PC-3 (cell line): ENCODE results near the gene SMPDL3B. TPM values are rescaled to one million over a fixed set of nuclear protein-coding genes. Genes with fewer than 3 reads are reported as not detected.

ENCODE experiments used
- ATAC-seq: fragments of 200-7000 bp; cut with Tn5 transposase; 2 replicates; pipeline ENCODE4 v1.9.1; 2020; ENCODE audit warnings: mild to moderate bottlenecking, moderate library complexity
- BruUV-seq: library from RNA; stranded (reverse); fragments of 400-500 nt; replicated peaks from 2 replicates; lab custom pipeline; 2021; lab: Mats Ljungman, UMichigan
- CTCF ChIA-PET: fragments of 300-600 bp; sonication (Branson Sonifier 250); formaldehyde crosslinking; loops from one replicate; lab custom pipeline; 2022; ENCODE audit warnings: antibody characterized with exemption; lab: Charles Lee
- POLR2A ChIA-PET: fragments of 300-600 bp; sonication (Branson Sonifier 250); formaldehyde crosslinking; loops from one replicate; lab custom pipeline; 2022; ENCODE audit warnings: antibody characterized with exemption; ENCODE audit not compliant: unreplicated experiment; lab: Charles Lee
- DNase-seq: peaks from one replicate; pipeline ENCODE4 v3.0.0-alpha.2; 2015
- H2AFZ ChIP-seq: fragments of 300-600 bp; sonication (generic); 2 replicates; pipeline ENCODE4 v1.6.0; 2016; ENCODE audit warnings: antibody characterized with exemption, low read length
- H3F3A ChIP-seq: fragments of 300-600 bp; sonication (generic); one replicate; pipeline ENCODE4 v1.6.0; 2017; ENCODE audit warnings: antibody characterized with exemption, low read length, control low read depth, mild to moderate bottlenecking; ENCODE audit not compliant: unreplicated experiment
- H3K27ac ChIP-seq: fragments of 300-600 bp; sonication (generic); 2 replicates; pipeline ENCODE4 v1.5.1; 2016; ENCODE audit warnings: mild to moderate bottlenecking, low read length
- H3K27me3 ChIP-seq: fragments of 300-600 bp; sonication (generic); 2 replicates; pipeline ENCODE4 v1.6.1; 2016; ENCODE audit warnings: low read length, mixed read lengths
- H3K36me3 ChIP-seq: fragments of 300-600 bp; sonication (generic); 2 replicates; pipeline ENCODE4 v1.6.1; 2016; ENCODE audit warnings: low read depth, mixed run types, low read length, mixed read lengths
- H3K4me1 ChIP-seq: fragments of 300-600 bp; sonication (generic); 2 replicates; pipeline ENCODE4 v1.5.1; 2016; ENCODE audit warnings: low read length; ENCODE audit not compliant: insufficient read depth
- H3K4me2 ChIP-seq: fragments of 300-600 bp; sonication (generic); 2 replicates; pipeline ENCODE4 v1.6.0; 2016; ENCODE audit warnings: low read length
- H3K4me3 ChIP-seq: fragments of 300-600 bp; sonication (generic); 2 replicates; pipeline ENCODE4 v1.5.1; 2016; ENCODE audit warnings: mild to moderate bottlenecking, low read length, mixed read lengths
- H3K79me2 ChIP-seq: fragments of 300-600 bp; sonication (generic); 2 replicates; pipeline ENCODE4 v1.6.1; 2017; ENCODE audit warnings: low read length, mixed read lengths
- H3K9ac ChIP-seq: fragments of 300-600 bp; sonication (generic); 2 replicates; pipeline ENCODE4 v1.6.0; 2016; ENCODE audit warnings: mild to moderate bottlenecking, low read length
- H3K9me2 ChIP-seq: fragments of 300-600 bp; sonication (generic); replicated peaks from 2 replicates; pipeline ENCODE4 v1.6.1; 2016; ENCODE audit warnings: mixed run types, low read length, mixed read lengths
- H3K9me3 ChIP-seq: fragments of 300-600 bp; sonication (generic); 2 replicates; pipeline ENCODE4 v1.6.1; 2016; ENCODE audit warnings: low read length, mixed read lengths
- H4K20me1 ChIP-seq: fragments of 300-600 bp; sonication (generic); 2 replicates; pipeline ENCODE4 v1.6.1; 2016; ENCODE audit warnings: low read length, mixed read lengths
- EZH2 ChIP-seq: fragments of 300-600 bp; sonication (generic); IDR thresholded peaks from one replicate; pipeline ENCODE4 v1.6.1; 2017; ENCODE audit warnings: antibody characterized with exemption, mild to moderate bottlenecking, low read length; ENCODE audit not compliant: unreplicated experiment
- EZH2phosphoT487 ChIP-seq: fragments of 300-600 bp; sonication (generic); IDR thresholded peaks from 2 replicates; pipeline ENCODE4 v1.6.1; 2018; ENCODE audit warnings: mild to moderate bottlenecking, antibody characterized with exemption, low read length, borderline replicate concordance
- intact Hi-C: fragments of 100-400 bp; cut with micrococcal nuclease; formaldehyde crosslinking; loops from 2 replicates; pipeline ENCODE4 v1.9.0; 2023
- total RNA-seq: library from RNA; depleted of rRNA; stranded (reverse); fragments of >200 nt; gene quantifications from 2 replicates; pipeline ENCODE4 v1.2.3, GENCODE V29; 2014
- TF ChIP-seq, protein P1 (sequence below): fragments of 300-600 bp; sonication (generic); conservative IDR thresholded peaks from 2 replicates; pipeline ENCODE4 v1.5.1; 2017; ENCODE audit warnings: antibody characterized with exemption, low read depth, mild to moderate bottlenecking, low read length

SMPDL3B gene
- total RNA-seq, 1 experiment from 2014 or later, result 19.6 TPM

DNA sequence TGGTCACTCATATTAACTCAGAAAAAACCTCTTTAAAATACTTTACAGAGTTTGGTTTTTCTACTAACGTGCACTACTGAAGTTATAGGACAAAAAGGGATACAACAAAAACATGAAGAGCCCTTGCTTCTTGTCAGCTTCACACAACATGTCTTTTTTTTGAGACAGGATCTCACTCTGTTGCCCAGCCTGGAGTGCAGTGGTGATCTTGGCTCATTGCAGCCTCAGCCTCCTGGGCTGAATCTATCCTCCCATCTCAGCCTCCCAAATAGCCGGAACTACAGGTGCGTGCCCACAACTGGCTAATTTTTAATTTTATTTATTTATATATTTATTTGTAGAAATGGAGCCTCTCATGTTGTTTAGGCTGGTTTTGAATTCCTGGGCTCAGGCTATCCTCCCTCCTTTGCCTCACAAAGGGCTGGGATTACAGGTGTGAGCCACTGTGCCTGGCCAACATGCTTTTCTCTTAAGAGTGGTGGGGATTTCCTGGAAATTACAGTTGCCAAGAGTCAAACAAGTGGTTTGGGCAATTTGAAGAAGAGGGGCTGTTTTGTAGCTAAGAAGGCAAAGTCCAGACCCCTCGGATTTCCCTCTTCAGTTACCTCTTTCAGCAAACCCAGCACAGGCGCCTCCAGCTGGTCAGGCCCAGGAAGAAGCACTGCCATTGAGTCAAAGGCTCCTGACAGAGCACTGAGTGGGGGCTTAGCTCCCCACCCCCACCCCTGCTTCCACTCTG, 6.4 kb upstream of the SMPDL3B start:
- H3K9ac ChIP-seq, result no peak overlapping the region
- no peaks in the 10 kb centered on the region for H3K79me2 ChIP-seq
- ChIA-PET CTCF (no interaction called here), POLR2A (no interaction called here)
- no TSS peak for BruUV-seq
- H3K36me3 ChIP-seq, result no peaks in the 10 kb centered on the region
- no peaks in the 10 kb centered on the region for H4K20me1 ChIP-seq
- H3K4me2 ChIP-seq, result no peak overlapping the region
- no peaks in the 10 kb centered on the region for H3K9me2 ChIP-seq
- no peaks in the 10 kb centered on the region for H3K9me3 ChIP-seq
- ATAC-seq (no peak), DNase-seq (no peak)
- no peaks in the 10 kb centered on the region for H3K27me3 ChIP-seq
- intact Hi-C loops, result no loop called here
- H3K4me1 ChIP-seq, result no peaks in the 10 kb centered on the region
- TF ChIP-seq, protein P1, sequence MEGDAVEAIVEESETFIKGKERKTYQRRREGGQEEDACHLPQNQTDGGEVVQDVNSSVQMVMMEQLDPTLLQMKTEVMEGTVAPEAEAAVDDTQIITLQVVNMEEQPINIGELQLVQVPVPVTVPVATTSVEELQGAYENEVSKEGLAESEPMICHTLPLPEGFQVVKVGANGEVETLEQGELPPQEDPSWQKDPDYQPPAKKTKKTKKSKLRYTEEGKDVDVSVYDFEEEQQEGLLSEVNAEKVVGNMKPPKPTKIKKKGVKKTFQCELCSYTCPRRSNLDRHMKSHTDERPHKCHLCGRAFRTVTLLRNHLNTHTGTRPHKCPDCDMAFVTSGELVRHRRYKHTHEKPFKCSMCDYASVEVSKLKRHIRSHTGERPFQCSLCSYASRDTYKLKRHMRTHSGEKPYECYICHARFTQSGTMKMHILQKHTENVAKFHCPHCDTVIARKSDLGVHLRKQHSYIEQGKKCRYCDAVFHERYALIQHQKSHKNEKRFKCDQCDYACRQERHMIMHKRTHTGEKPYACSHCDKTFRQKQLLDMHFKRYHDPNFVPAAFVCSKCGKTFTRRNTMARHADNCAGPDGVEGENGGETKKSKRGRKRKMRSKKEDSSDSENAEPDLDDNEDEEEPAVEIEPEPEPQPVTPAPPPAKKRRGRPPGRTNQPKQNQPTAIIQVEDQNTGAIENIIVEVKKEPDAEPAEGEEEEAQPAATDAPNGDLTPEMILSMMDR, result no peak; the same call in 1 of the 2 replicates
- no peak for TF ChIP-seq EZH2
- TF ChIP-seq EZH2phosphoT487, result no peak
- no peak overlapping the region for H3K27ac ChIP-seq
- no peak overlapping the region for H2AFZ ChIP-seq
- H3F3A ChIP-seq, result no peaks in the 10 kb centered on the region
- no peak overlapping the region for H3K4me3 ChIP-seq

DNA sequence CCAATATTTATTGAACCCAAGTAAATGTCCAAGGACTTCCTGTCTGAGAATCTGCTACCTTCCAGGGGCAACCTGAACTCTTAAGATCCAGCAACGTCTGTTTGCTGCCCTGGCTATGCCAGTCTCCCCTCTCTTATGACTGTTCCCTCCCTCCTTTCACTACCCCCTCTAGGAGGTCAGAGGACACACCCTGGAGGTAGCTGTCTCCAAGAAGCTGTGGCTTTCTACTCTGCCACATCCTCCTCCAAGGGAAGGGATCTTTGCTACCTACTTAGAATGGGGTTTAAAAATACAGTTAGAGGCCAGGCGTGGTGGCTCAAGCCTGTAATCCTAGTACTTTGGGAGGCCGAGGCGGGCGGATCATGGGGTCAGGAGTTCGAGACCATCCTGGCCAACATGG, 3.6 kb upstream of the SMPDL3B start:
- Histone ChIP-seq H3K9me2 (no peaks in the 10 kb centered on the region), H4K20me1 (no peaks in the 10 kb centered on the region), H3K4me1 (peaks cover 7% of the 10 kb centered on the region; the same call in 1 of the 2 replicates), H3K27me3 (no peaks in the 10 kb centered on the region), H2AFZ (no peak overlapping the region), H3K9me3 (no peaks in the 10 kb centered on the region), H3K36me3 (no peaks in the 10 kb centered on the region), H3K4me3 (no peak overlapping the region), H3K4me2 (no peak overlapping the region), H3K9ac (no peak overlapping the region), H3K27ac (no peak overlapping the region), H3F3A (no peaks in the 10 kb centered on the region), H3K79me2 (no peaks in the 10 kb centered on the region)
- ChIA-PET POLR2A (no interaction called here), CTCF (no interaction called here)
- ATAC-seq (no peak), DNase-seq (no peak)
- no TSS peak for BruUV-seq
- TF ChIP-seq EZH2 (no peak), EZH2phosphoT487 (no peak)
- TF ChIP-seq, protein P1, result no peak
- intact Hi-C loops, result no loop called here

DNA sequence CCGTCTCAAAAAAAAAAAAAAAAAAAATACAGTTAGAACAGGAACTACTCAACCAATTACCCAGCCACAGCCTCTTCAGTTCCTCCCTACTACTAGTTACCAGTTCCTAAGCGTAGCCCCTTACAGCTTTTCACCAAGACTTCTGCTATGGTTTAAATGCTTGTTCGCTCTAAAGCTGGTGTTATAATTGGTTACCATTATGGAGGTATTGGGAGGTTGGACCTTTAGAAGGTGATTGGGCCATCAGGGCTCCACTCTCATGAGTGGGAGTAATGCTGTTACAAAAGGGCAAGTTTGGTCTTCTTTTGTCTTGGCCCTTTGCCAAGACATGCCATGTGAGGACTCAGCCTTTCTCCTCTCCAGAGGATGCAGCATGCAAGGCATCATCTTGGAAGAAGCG, 3.0 kb upstream of the SMPDL3B start:
- H3K9ac ChIP-seq, result no peak overlapping the region
- H2AFZ ChIP-seq, result no peak overlapping the region
- H3K4me3 ChIP-seq, result no peak overlapping the region
- H3K4me1 ChIP-seq, result peaks cover 8% of the 10 kb centered on the region; the same call in 1 of the 2 replicates
- BruUV-seq, result no TSS peak
- no peaks in the 10 kb centered on the region for H3K9me3 ChIP-seq
- no peak for TF ChIP-seq EZH2
- TF ChIP-seq, protein P1, result no peak
- no peaks in the 10 kb centered on the region for H4K20me1 ChIP-seq
- no peaks in the 10 kb centered on the region for H3K9me2 ChIP-seq
- ChIA-PET CTCF (no interaction called here), POLR2A (no interaction called here)
- DNase-seq (no peak), ATAC-seq (no peak)
- no peaks in the 10 kb centered on the region for H3K36me3 ChIP-seq
- no peaks in the 10 kb centered on the region for H3K27me3 ChIP-seq
- H3F3A ChIP-seq, result no peaks in the 10 kb centered on the region
- intact Hi-C loops, result no loop called here
- H3K4me2 ChIP-seq, result no peak overlapping the region
- no peak overlapping the region for H3K27ac ChIP-seq
- H3K79me2 ChIP-seq, result no peaks in the 10 kb centered on the region
